Activated gamma-delta T cell treated with anti-CD3 and anti-CD28 coated beads, Interleukin-2, amount 50 U/mL, for 16 hours (primary cell): ENCODE data around the gene ALOX15.
"Not testable (repeated sequence)": the region's sequence is repeated elsewhere in the genome, so short reads cannot be mapped to it uniquely, and the experiment has no call there.

ENCODE experiments used
- DNase-seq: peaks from one replicate; pipeline ENCODE4 v3.0.0-alpha.2; 2020; ENCODE audit warnings: low read depth

ALOX15 gene, protein sequence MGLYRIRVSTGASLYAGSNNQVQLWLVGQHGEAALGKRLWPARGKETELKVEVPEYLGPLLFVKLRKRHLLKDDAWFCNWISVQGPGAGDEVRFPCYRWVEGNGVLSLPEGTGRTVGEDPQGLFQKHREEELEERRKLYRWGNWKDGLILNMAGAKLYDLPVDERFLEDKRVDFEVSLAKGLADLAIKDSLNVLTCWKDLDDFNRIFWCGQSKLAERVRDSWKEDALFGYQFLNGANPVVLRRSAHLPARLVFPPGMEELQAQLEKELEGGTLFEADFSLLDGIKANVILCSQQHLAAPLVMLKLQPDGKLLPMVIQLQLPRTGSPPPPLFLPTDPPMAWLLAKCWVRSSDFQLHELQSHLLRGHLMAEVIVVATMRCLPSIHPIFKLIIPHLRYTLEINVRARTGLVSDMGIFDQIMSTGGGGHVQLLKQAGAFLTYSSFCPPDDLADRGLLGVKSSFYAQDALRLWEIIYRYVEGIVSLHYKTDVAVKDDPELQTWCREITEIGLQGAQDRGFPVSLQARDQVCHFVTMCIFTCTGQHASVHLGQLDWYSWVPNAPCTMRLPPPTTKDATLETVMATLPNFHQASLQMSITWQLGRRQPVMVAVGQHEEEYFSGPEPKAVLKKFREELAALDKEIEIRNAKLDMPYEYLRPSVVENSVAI

DNA sequence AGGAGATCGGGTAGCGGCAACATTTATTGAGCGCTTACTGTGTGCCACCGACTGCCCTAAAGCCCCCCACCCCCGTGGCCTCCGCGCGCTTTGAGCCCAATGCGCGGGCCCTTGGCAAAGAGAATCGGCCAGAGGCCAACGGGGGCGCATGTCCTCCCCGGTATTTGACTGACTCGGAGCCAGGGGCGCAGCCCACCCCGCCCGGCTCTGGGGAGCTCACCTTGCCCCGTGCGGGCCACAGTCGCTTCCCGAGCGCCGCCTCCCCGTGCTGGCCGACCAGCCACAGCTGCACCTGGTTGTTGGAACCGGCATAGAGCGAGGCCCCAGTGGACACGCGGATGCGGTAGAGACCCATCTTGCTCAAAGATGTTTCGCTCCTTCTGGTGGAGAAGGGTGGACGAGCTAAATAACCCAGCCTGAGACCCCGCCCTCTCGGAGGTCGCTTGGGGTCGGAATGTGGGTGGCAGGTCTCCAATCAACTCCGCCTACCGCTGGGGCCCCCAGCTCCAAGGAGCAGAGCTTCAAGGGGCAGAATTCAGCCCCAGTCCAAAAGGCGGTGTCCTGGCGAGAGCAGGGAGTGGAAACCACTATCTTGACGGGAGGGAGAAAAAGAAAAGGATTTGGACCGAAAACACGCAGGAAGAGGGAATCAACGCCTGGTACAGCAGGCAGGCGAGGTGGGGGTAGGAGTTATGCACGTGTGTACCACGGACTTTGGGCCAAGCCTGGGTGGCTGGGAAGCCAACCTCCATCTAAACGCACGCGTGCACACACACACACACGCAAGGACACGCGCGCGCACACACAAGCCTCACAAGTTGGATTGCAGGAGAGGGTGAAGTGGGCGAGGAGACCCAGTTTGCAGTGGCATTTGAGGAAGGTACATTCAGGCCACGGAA, at the start of gene ALOX15:
Gene ALOX15, minus strand, starts transcription at position 382 of the 899 bp plus-strand sequence. Its CDS starts 27 bp downstream, at position 355.
- no peak for DNase-seq

DNA sequence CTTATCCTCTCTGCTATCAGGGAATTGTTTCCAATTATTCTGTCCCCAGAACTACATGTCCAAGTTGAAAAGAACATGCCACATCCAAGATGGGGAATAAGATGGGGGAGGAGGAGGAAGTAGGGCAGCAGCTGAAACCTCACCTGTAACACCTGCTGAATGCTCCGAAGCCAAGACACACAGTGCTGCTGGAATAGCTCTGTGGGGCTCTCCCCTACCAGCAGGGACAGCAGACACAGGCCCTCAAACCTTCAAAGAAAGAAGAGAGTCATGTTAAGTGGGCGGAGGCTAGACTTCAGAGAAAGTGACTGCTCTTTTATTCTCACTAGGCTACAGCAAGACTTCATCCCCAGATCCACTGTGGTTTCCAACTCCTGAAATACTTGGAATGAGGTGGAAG, 49.3 kb upstream of the ALOX15 start:
- DNase-seq, result no peak

DNA sequence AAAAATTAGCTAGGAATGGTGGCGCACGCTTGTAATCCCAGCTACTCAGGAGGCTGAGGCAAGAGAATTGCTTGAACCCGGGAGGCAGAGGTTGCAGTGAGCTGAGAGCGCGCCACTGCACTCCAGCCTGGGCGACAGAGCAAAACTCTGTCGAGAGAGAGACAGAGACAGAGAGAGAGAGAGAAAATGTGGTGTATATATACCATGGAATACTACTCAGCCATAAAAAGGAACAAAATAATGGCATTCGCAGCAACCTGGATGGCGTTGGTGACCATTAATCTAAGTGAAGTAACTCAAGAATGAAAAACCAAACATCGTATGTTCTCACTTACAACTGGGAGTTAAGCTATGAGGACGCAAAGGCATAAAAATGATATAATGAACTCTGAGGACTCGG, 48.4 kb upstream of the ALOX15 start:
- not testable (repeated sequence) for DNase-seq

DNA sequence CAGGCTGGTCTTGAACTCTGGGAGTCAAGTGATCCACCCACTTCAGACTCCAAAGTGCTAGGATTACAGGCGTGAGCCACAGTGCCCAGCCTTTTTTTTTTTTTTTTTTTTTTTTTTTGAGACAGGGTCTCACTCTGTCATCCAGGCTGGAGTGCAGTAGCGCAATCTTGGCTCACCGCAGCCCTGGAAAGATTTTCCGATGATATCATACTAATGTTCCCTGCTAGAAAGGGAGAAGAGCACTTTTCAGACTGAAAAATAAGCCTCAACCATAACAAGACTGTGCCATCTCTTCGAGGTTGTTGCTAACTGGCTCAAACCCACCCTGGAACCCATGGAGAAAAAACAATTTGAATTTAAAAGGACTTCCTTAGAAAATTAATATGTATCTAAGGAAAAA, 42.3 kb upstream of the ALOX15 start:
- not testable (repeated sequence) for DNase-seq

DNA sequence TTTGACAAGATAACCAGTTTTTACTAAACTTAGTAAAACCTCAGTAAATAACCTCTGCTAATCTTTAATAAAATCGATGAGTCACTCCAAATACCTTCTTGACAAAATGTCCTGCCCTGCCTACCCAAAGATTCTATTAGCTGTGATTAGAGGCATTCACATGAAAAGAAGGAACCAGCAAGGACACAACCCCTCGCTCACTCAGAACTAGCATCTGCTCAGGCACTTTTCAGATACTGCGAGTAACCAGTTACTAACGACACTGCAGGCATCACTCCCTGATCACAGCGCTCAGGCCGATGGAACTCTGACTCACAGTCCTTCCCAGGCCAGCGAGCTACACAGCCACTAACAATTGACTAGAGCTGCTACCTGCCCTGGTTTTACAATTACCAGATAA, 38.2 kb upstream of the ALOX15 start:
- DNase-seq, result no peak

DNA sequence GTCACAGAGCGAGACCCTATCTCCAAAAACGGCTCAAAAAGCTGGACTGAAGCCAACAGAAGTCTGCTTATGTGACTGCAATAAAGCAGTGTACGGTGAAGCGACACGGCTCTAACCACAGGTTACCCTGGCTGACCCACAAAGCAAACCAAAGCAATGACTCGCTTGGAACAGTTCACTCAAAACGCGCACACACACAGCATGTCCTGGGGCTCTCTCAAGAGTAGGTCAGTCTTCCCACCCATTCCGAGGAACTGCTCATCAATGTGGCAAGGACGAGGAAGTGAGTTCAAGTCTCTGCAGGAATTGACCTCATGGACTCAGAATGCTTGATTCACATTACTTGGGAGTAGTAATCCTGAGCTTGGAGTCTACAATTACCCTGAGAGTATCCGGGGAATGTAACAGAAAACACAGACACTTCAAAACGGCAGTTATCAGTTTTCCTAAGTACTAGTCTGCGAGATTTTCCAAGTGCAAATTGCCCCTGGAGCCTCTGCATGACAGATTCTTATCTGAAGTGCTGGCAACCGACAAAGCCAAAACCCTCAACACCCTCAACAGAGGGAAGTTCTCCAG, 37.1 kb upstream of the ALOX15 start:
- DNase-seq, result no peak

DNA sequence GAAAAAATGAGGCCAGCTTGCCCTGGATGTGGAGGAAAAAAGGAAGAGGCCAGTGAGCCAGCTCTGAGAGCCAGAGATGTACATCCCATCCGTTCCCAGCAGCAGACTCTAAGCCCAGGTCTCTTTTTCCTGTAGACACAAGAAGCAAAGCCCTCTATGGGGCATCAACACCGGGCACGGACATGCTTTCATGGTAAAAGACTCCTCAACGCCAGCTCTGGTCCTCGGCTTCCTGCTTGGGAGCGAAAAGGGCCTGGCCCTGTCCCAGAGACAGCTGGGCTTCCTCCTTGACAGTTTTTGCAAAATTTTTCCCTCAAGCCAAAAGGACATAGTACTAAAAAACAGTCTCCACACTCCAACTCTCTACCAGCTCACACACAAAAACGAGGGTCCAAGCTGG, 35.3 kb upstream of the ALOX15 start:
- no peak for DNase-seq

DNA sequence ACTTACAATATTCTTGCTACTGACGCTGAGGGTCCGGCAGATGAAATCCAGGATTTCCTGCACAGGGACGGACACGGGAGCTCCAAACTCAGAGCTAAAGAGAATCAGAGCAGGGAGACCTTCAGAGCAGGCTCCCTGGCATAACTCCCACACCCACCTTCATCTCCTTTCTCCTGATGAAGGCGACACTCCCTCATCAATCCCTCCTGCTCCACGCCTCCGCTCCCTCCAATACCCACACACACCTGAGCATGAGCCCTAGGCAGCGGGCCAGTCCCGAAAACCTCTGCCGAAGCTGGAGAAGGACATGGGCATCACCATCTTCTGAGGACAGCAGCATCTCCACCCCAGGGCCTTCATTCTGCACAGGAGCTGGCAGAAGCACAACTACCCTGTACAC, 34.3 kb upstream of the ALOX15 start:
- DNase-seq, result no peak

DNA sequence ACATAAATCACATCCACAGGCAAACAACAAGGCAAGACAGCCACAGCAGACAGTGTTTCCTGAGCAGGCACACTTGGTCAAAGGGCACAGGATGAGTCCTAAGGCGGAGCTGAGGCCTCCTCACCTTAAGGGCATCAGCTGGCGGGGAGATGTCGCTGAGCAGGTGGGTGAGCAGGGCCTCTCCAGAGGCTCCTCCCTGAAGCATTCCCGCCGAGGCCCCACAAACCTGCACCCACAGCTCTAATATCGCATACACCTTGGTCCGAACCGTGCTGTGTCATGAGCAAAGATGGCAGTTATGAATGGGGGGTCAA, 33.2 kb upstream of the ALOX15 start:
- no peak for DNase-seq

DNA sequence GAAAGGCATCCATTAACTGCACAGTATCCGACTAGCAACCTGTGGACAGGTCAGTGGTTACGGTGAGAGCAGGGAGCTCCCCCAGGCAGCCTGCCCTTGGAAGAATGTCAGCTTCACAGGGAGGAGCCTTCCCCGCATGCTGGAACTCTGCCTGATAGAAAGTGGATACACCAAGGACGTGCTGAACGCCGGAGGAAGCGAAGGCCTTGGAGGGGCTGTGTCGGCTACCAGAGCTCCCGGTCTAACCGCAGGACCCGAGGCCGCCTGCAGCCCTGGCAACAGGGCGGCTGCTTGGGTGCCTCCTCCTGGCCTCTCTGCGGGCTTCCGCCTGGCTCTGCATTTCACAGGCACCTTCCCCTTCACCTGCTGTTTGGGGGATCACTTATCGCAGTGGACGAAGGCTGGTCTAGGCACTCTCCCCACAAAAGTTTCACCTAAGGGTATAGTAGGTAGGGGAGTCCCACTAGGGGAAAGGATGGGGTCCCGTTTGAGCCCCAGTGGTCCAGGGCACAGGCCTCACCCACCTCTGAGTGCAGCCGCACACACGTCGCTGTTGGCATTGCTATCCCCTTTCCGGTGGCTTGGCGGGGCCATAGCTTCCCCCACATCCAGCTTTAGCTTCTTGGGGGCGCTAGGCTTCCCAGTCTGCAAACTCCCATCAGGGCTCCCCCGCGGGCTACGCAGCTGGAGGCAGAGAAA, 32.7 kb upstream of the ALOX15 start:
- DNase-seq, result no peak

DNA sequence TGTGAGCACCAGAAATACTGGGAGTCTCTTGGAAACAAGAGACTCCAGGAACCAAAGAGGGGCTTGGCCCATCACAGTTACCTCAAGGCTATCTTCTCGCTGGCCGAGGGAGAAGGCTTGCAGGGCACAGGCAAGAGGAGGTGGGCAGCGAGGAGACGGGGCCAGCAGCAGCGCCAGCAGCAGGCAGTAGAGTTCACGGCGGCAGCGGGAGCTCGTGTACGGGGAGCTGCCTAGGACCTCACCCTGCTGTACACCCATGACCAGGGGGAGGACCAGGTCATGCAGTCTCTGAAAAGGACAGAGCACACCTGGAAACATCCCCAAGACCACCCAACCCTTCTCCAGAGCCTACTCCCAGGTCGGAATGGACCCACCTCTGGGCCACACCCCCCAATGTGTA, 31.7 kb upstream of the ALOX15 start:
- no peak for DNase-seq

DNA sequence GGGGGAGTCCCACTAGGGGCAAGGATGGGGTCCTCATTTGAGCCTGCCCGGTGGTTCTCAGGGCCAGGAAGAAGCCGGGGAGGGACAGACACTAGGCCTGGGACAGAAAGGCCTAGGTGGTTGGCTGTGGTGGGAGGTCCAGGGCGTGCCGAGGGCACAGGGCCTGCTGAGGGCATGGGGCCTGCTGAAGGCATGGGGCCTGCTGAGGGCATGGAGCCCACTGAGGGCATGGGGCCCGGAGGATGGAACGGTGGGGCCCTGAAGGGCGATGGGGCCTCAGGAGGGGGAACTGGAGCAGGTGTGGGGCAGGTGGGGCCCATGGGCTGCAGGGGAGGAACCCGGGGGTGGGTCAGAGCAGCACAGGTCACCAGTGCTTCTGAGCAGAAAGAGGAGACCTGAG, 31.3 kb upstream of the ALOX15 start:
- no peak for DNase-seq

DNA sequence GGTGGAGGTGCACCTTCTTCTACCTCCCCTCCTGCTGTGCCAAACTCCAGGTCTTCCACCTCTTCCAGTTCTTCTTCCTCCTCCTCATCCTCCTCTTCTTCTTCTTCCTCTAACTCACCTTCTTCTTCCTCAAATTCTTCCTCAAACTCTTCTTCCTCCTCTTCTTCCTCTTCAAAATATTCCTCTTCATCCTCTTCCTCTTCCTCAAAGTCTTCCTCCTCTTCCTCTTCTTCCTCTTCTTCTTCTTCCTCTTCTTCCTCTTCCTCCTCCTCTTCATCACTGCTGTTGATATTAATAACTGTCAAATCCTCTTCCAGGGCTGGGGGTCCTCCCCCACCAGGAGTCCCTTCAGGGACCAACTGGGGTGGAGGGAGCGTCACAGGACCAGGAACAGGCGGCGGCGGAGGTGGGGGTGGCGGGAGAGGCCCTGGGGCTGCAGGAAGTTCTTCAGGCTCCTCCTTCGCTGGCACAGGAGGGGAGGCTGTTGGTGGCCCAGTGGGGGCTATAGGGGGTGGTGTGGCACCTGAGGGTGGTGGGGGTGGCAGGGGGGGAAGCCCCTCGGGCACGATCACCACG, 30.7 kb upstream of the ALOX15 start:
- DNase-seq, result no peak

DNA sequence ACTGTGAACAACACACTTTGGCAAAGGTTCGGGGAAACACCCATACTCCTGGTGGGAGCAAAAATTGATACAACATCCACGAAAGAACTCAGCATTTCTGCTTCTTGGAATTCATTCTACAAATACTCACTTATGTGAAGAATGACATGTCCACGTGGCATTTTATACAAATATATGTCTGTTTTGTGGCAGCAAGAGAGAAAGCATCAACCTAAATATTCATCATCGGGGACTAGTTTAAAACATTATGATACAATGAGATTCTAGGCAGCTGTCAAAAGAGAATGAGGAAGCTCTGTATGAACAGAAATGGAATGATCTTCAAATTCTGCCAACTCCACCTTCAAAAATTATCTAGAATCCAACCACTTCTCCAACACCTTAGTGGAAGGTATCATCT, 25.7 kb upstream of the ALOX15 start:
- DNase-seq, result no peak

DNA sequence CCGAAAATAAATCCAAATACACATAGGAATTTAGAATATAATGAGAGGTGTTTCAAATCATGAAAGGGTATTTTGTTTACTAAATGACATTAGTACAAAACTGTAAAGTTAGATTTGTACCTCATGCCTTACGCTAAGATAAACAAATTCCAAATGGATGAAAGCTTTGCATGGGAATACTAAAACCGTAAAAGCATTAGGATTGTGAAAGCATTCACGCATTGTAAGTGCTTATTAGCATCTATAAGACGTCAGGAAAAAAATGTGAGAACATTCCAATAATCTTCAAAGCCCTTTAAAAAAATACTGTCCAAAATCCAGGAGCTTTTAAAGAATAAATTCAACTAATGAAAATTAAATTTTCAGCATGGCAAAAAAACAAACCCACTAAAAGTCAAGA, 24.8 kb upstream of the ALOX15 start:
- no peak for DNase-seq

DNA sequence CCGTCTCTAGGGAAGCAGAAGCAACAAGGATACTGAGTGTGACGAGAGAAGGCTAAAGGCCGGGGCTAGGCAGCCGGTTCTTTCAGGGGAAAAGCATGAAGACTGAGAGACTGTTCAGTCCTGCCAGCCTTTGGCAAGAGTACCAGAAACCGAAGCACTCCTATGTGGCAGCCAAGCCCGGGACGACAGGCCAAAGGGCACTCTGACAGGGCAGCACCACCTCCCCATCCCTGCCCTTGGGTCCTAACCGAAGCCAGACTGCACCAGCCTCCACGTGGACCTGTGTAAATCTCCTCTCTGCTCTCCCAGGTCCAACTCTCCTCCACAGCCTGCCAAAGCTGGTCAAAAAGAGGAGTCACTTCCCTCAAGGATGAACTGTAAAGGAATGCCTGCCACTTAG, 23.5 kb upstream of the ALOX15 start:
- DNase-seq, result no peak

DNA sequence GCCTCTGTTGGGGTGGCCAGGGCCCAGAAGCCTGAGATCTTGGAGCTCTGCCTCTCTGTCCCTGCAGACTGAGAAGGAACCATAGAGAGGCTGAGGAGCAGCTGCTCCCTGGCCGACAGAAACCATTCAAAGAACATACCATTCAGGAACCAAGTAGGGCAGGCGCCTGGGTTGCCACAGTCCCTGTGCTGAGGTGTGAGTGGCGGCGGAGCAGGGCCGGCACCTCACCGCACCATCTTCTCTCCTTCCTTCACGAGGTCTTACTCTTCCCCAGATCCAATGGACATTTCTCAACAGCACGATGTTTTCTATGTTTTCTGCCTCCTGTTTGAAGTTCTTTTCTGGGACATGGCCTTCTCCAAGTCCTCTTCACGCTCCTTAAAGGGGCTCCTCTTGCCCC, 22.8 kb upstream of the ALOX15 start:
- no peak for DNase-seq

DNA sequence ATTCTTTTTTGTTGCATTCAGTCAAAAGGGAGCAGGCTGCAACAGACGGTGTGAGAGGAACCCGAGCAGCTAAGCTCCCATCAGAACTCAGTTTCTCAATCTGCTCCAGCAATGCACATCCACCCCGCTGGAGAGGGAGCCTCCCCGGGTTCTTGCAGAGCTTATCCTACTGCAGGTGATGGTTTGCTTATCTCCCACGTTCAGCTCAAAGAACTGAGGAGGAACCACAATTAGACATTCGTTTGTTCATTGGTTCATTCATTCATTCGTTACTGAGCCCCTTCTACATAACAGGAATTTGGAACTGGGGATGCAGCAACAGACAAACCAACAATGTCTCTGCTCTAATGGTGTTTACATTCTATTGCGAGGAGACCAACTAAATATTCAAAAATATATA, 22.2 kb upstream of the ALOX15 start:
- DNase-seq, result no peak

DNA sequence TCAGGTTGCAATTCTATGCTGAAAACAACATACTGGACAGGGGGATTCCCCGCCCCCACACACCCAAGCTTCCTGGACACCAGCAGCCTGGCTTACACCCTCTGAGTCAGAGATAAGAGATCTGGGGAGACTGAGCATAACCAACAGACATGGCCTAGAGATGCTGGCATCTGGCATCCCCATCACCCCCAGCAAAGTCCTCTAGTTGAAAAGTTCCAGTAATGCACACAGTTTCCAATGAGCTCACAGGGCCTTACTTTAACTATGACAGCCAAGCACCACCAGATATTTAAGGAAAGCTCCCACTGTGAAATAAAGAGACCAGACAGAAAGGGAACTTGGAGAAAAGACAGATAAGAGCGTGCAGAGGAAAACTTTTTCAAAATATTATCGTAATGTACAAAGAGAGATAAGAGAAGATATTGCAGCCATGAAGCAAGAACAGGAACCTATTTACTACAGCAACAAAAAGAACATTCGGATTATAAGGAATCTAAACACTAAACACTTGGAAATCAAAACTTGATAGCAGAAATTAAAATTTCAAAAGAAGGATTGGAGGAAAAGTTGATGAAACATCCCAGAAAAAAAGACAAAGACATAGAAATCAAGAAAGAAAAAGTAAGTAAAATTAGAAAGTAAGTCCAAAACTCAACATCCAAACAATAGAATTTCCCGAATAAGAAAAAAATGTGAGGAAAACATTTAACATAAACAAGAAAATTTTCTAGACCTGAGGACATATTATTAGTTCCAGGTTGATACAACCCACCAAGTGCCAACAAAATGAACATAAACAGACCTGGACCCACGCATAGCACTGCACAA, 17.2 kb upstream of the ALOX15 start:
- no peak for DNase-seq

DNA sequence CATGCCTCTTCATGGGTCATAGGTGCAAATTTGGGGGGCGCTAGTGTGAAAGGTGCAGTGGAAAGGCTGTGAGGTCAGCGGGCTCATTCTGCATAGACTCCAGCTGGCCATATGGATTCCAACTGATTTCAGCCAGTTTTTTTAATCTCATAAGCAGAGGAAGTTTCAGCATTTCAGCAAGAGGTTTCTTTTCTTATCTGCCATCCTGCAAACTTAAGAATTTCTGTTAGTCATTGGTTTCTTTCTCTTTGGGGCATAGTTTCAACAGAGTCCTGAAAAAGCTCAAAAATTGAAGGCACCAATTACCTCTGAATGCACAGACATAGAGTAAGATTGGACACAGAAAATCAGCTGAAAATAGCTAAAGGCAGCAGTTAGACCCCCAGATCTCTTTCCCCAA, 16.2 kb upstream of the ALOX15 start:
- DNase-seq, result no peak

DNA sequence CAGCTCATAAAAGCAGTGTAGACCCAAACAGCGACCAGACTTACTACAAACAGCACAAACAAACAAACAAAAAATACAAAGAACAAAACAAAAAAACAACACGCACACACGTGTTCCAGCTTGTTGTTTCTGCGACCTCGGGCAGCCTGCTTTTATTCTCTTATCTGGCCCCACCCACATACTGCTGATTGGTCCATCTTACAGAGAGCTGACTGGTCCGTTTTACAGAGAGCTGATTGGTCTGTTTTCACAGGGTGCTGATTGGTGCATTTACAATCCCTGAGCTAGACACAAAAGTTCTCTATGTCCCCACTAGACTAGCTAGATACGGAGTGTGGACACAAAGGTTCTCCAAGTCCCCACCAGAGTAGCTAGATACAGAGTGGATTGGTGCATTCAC, 14.5 kb upstream of the ALOX15 start:
- DNase-seq, result not testable (repeated sequence)
